Germinal center (tissue), 1 donor: ENCODE measurements around the gene APOO.

Experiments used
- DNase-seq: peaks from one replicate; pipeline ENCODE4 v3.0.0; 2012; ENCODE audit warnings: mixed read lengths, low spot score

The APOO gene

DNA sequence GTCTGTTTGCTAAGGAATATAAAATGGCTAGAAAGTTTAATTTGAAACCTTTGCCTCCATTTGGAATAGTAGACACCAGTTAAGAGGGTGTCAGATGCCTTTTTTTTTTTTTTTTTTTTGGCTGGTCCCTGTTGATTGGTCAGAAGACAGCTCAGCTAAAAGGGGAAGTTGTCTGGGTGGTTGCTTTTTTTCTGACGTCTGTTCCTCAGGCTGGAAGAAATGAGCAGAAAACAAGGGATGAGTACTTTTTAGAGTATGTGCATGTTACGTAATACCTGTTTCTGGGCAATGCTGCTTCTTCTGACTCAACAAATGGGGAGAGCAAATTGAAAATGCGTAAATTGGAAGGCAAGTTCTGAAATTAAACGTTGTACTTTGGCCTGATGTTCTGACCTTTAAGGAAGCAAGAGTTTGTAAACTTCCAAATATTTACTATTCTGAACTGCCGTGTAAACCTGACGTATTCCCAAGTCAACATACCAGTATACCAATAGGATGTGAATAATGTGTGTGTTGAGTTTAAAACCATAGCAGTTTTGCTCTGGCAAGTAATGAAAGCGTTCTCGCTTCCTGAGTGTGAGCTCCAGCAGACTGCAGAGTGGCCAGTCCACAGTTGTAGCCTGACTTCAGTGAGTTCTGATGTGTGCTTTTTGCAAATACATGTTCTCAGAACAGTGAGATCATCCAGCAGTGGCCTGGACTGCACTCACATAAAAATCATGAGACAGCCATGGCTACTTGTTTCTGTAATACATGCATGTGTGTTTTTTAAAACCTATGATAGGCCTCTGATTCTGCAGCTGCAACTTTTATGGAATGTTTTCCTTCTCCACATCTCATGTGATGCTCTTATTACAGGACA, 123.0 kb downstream of the APOO start:
- peak; percentile 36 for DNase-seq

- no peak for DNase-seq
Observed at GRCh38 chrX:23783589-23784469, 123.9 kb downstream of the APOO start.
